ENCODE measurements around the gene POLA1. TPM values are rescaled to one million over a fixed set of nuclear protein-coding genes. Genes with fewer than 3 reads are reported as not detected.

Gene POLA1
- 17.6 and 28.9 TPM in 2 replicates for total RNA-seq

GRCh38 chrX:24693453-24694202, at the start of gene POLA1:
Gene POLA1 (plus strand): TSS chrX:24693918. CDS start chrX:24693962, 44 bp downstream.

GRCh38 chrX:24647257-24648058, 46.3 kb upstream of the POLA1 start, which contains the start of gene PCYT1B:
Gene PCYT1B (minus strand): TSS chrX:24647347. CDS start chrX:24647105, 242 bp downstream.

GRCh38 chrX:25015486-25016360, 322.0 kb downstream of the POLA1 start, which contains the start of gene ARX:
Gene ARX (minus strand): TSS chrX:25015965. CDS start chrX:25015737, 228 bp downstream.

Small RNAs within 50 kb of the gene (small RNA-seq; reads per million reads assigned to genes)
- gene SCARNA23, result 2.6 reads per million, percentile 84 among the genes with 10 or more reads in this experiment

Other genes starting within 250 kb of the POLA1 start
- 5.1 and 6.6 TPM in 2 replicates for gene PDK3, start 228.6 kb upstream of the POLA1 start, total RNA-seq
- under 0.01 and 0.20 TPM in 2 replicates for gene PCYT1B, start 46.6 kb upstream of the POLA1 start, total RNA-seq

Data from subcutaneous preadipocyte (primary cell).